Central memory CD8-positive, alpha-beta T cell (primary cell): Measurements from ENCODE around the gene OR4C12.
"Not testable (repeated sequence)": the region's sequence is repeated elsewhere in the genome, so short reads cannot be mapped to it uniquely, and the experiment has no call there.

Source experiments
- ATAC-seq: fragments of 150-1000 bp; cut with Tn5 transposase; replicated peaks from 2 replicates; pipeline ENCODE4 v1.10.0; 2022; ENCODE audit warnings: mild to moderate bottlenecking, moderate FRiP score, moderate number of reproducible peaks; ENCODE audit not compliant: poor library complexity, severe bottlenecking; ENCODE audit errors: extremely low read depth
- DNase-seq, 2 donors: peaks; one replicate each; pipeline ENCODE4 v3.0.0; 2021; ENCODE audit warnings: low spot score in 2 of 2
- H3K27ac Mint-ChIP-seq: one replicate; pipeline ENCODE4 v1.8.0; 2022; ENCODE audit warnings: low read depth, mild to moderate bottlenecking, moderate library complexity, mixed read lengths
- H3K27me3 Mint-ChIP-seq: one replicate; pipeline ENCODE4 v1.8.0; 2022; ENCODE audit warnings: mixed read lengths
- H3K36me3 Mint-ChIP-seq: one replicate; pipeline ENCODE4 v1.8.0; 2022; ENCODE audit warnings: mild to moderate bottlenecking, moderate library complexity, mixed read lengths; ENCODE audit not compliant: insufficient read depth
- H3K4me1 Mint-ChIP-seq: one replicate; pipeline ENCODE4 v1.8.0; 2022; ENCODE audit warnings: mixed read lengths
- H3K4me3 Mint-ChIP-seq: one replicate; pipeline ENCODE4 v1.8.0; 2022; ENCODE audit warnings: mild to moderate bottlenecking, moderate library complexity, mixed read lengths
- H3K9me3 Mint-ChIP-seq: one replicate; pipeline ENCODE4 v1.8.0; 2022; ENCODE audit warnings: mixed read lengths

OR4C12 gene

GRCh38 chr11:49982435-49982834, at the start of gene OR4C12:
OR4C12 (minus strand) TSS chr11:49982535; CDS start chr11:49982501, 34 bp downstream.
- not testable (repeated sequence) for H3K27me3 Mint-ChIP-seq, ATAC-seq, H3K4me3 Mint-ChIP-seq, H3K27ac Mint-ChIP-seq, DNase-seq, H3K36me3 Mint-ChIP-seq, H3K4me1 Mint-ChIP-seq
- H3K9me3 Mint-ChIP-seq: peaks cover 22% of the 10 kb centered on the region

- Mint-ChIP-seq H3K27ac (no peak overlapping the region), H3K9me3 (peaks cover 34% of the 10 kb centered on the region), H3K27me3 (no peaks in the 10 kb centered on the region), H3K36me3 (no peaks in the 10 kb centered on the region), H3K4me3 (no peak overlapping the region), H3K4me1 (no peaks in the 10 kb centered on the region)
- no peak for DNase-seq
- no peak for ATAC-seq
Observed at GRCh38 chr11:50030193-50030592, 47.9 kb upstream of the OR4C12 start.

- Mint-ChIP-seq H3K36me3 (no peaks in the 10 kb centered on the region), H3K4me3 (no peak overlapping the region), H3K9me3 (peaks cover 6% of the 10 kb centered on the region), H3K27ac (no peak overlapping the region), H3K27me3 (no peaks in the 10 kb centered on the region), H3K4me1 (no peaks in the 10 kb centered on the region)
- no peak for ATAC-seq
- no peak for DNase-seq
Observed at GRCh38 chr11:49995565-49995964, 13.2 kb upstream of the OR4C12 start.

GRCh38 chr11:49973439-49973838, 8.9 kb downstream of the OR4C12 start:
- peaks cover 18% of the 10 kb centered on the region for H3K9me3 Mint-ChIP-seq
- not testable (repeated sequence) for DNase-seq, ATAC-seq, H3K4me3 Mint-ChIP-seq, H3K27me3 Mint-ChIP-seq, H3K4me1 Mint-ChIP-seq, H3K36me3 Mint-ChIP-seq, H3K27ac Mint-ChIP-seq

GRCh38 chr11:49952091-49952490, 30.2 kb downstream of the OR4C12 start, which contains the start of gene OR4C13:
OR4C13 (plus strand) TSS chr11:49952391; CDS start chr11:49952423, 32 bp downstream.
- no peaks in the 10 kb centered on the region for H3K36me3 Mint-ChIP-seq
- no peak within 1 kb of the TSS for H3K27ac Mint-ChIP-seq
- no peaks in the 10 kb centered on the region for H3K4me1 Mint-ChIP-seq
- no peak within 1 kb of the TSS for H3K4me3 Mint-ChIP-seq
- ATAC-seq (no peak), DNase-seq (no peak)
- H3K9me3 Mint-ChIP-seq: peaks cover 16% of the 10 kb centered on the region
- H3K27me3 Mint-ChIP-seq: no peaks in the 10 kb centered on the region

- H3K9me3 Mint-ChIP-seq: peaks cover 19% of the 10 kb centered on the region
- not testable (repeated sequence) for DNase-seq, H3K27ac Mint-ChIP-seq, H3K4me1 Mint-ChIP-seq, H3K4me3 Mint-ChIP-seq, H3K27me3 Mint-ChIP-seq, H3K36me3 Mint-ChIP-seq, ATAC-seq
Observed at GRCh38 chr11:49948701-49949100, 33.6 kb downstream of the OR4C12 start.
